ENCODE data around the gene TANK. TPM values are rescaled to one million over a fixed set of nuclear protein-coding genes. Genes with fewer than 3 reads are reported as not detected.

The TANK gene
- total and polyA plus RNA-seq, 2 experiments from 2014 or later, result 17.9 to 33.2 TPM

DNA sequence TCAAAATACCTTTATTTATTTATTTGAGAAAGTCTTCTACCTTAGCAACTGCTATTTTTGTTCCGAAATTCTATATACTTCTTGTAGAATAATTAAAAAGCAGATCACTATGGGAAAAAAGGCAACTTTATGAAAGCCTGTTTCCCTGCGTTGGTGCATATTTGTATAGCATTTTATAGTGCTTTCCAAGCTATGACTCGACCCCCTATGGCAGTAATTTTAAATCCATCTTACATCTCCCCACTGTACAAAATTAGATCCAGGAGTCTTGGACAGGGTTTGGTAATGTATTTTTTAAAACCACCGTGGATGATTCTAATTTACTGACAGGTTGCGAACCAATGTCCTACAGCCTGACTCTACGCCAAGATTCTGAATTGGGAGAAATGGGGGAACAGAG is 10.1 kb downstream of the TANK start:
- Histone ChIP-seq H3K4me1 (ENCODE audit: low read depth) (no peaks in the 10 kb centered on the region), H3K36me3 (no peaks in the 10 kb centered on the region), H3K27me3 (no peaks in the 10 kb centered on the region), H3K4me3 (no peak overlapping the region), H3K9me3 (ENCODE audit: low read depth) (no peaks in the 10 kb centered on the region), H3K27ac (no peak overlapping the region)
- TF ChIP-seq, protein P1, sequence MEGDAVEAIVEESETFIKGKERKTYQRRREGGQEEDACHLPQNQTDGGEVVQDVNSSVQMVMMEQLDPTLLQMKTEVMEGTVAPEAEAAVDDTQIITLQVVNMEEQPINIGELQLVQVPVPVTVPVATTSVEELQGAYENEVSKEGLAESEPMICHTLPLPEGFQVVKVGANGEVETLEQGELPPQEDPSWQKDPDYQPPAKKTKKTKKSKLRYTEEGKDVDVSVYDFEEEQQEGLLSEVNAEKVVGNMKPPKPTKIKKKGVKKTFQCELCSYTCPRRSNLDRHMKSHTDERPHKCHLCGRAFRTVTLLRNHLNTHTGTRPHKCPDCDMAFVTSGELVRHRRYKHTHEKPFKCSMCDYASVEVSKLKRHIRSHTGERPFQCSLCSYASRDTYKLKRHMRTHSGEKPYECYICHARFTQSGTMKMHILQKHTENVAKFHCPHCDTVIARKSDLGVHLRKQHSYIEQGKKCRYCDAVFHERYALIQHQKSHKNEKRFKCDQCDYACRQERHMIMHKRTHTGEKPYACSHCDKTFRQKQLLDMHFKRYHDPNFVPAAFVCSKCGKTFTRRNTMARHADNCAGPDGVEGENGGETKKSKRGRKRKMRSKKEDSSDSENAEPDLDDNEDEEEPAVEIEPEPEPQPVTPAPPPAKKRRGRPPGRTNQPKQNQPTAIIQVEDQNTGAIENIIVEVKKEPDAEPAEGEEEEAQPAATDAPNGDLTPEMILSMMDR (IDR thresholded peaks at IDR 0.05; ENCODE audit: low read depth, low read length), result no peak
- no peak for DNase-seq (ENCODE audit: low read depth in 1 of 2, low spot score in 1 of 2)

DNA sequence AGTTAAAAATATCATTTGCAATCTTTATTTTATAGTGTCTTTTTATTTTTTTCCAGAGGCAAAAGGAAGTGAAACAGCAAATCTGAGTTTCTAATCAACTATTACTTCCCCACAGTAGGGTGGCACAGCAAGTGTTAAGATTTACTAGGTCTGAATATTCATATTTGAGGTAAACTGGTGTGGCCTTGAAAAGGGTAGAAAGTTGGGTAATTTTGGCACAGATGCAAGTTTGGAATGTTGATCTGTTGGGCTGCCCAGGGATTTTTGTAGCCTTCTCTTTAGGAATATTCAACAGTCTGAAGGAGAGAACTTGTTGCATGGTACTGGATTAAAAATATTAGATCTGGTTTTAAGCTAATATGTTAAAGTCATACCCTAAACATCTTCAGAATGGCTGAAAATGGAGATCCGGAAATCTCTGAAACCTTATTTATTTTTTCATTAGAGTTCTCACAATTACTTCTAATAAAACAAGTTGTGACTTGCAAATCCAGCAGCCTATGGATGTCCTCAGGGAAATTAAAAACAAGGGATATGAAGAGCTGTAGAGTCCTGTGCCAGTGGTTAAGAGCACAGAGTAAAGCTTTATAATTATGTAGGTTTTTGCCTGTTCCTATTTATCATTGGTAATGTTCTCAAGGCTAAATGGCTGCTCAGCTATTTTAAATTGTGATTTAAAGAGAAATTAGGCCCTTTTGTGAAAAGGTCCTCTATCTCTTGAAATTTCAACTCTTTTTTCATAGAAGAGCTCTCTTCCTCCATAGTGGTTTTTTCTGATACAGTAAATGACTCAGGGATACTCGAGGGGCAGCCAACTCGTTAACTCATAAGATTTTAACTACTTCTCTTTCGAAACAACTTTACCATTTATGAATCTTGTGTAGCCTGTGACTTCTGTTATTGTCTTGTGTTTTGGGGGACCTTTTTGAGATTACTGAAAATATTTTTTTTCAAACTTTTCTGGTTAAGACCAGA is 11.0 kb downstream of the TANK start:
- Histone ChIP-seq H3K27ac (no peak overlapping the region), H3K4me3 (no peak overlapping the region)

DNA sequence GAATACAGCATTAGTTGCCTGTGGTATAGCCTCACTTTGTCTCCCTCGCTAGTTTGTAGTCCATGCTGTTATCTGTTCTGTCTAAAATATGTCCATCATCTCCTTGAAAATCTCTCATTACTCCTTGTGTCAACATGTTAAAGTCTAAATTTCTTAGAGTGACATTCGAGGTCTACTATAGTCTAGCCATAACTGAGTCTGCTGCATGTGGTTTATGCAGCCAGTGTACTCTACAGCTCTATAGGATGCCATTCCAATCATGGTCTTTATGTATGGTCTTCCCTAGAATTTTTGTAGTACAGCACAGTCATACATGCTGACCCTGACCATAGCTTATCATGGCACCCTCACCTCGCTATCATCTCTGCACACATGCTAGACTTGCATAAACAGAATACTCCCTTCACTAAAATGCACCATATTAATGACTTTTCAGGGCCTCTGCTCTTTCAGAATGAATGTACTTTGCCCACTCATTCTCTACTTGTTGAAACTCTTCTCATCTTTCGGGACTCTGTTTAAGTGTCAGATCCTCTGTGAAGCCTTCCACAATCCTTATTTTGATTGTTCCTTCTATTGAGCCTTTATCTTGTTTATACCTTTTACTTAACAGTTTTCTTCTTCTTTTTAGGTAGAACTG is 12.8 kb downstream of the TANK start:
- TF ChIP-seq, protein P1 (IDR thresholded peaks at IDR 0.05; ENCODE audit: low read depth, low read length), result no peak
- H3K36me3 ChIP-seq, result no peaks in the 10 kb centered on the region
- no peak for DNase-seq (ENCODE audit: low read depth in 1 of 2, low spot score in 1 of 2)
- H3K27ac ChIP-seq, result no peak overlapping the region
- H3K4me3 ChIP-seq, result no peak overlapping the region
- H3K4me1 ChIP-seq (ENCODE audit: low read depth), result no peaks in the 10 kb centered on the region
- H3K27me3 ChIP-seq, result no peaks in the 10 kb centered on the region
- H3K9me3 ChIP-seq (ENCODE audit: low read depth), result no peaks in the 10 kb centered on the region

More for the DNA sequence above, 11.0 kb downstream of the TANK start:
- Histone ChIP-seq H3K27me3 (no peaks in the 10 kb centered on the region), H3K4me1 (ENCODE audit: low read depth) (no peaks in the 10 kb centered on the region), H3K9me3 (ENCODE audit: low read depth) (no peaks in the 10 kb centered on the region), H3K36me3 (no peaks in the 10 kb centered on the region)
- peak in 1 of 2 donors; percentile 65 for DNase-seq (ENCODE audit: low read depth in 1 of 2, low spot score in 1 of 2)
- TF ChIP-seq, protein P1 (IDR thresholded peaks at IDR 0.05; ENCODE audit: low read depth, low read length), result no peak

DNA sequence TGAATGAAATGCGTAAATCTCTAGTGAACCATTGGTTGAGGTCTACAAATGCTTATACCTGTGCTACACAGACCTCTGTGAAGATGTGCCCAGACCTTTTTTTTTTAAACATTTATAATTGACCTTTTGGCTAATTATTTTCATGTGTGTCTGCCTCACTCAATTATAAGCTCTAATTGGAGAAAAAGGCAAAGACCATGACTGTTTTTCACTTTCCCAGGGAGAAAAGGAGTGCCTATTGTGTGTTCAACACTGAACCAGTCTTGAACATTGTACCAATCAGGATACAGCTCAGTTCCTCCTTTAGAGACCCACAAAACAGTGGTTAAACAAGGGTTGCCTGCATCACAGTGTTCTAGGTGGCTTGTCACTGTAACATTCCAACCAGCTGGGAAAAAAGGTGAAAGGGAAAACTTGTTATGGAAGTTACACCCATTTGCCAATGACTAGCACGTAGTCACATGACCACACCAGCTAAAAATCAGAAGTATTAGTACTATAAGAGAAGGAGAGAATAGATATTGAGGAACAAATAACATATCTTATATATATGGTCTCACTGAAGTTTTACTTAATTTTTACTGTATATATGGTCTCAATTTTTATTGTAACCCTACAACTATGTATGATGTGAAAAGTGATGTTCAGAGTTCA is 13.4 kb downstream of the TANK start:
- Histone ChIP-seq H3K27me3 (no peaks in the 10 kb centered on the region), H3K36me3 (no peaks in the 10 kb centered on the region), H3K4me3 (no peak overlapping the region), H3K9me3 (ENCODE audit: low read depth) (no peaks in the 10 kb centered on the region), H3K4me1 (ENCODE audit: low read depth) (no peaks in the 10 kb centered on the region), H3K27ac (no peak overlapping the region)
- TF ChIP-seq, protein P1 (IDR thresholded peaks at IDR 0.05; ENCODE audit: low read depth, low read length), result no peak
- no peak for DNase-seq (ENCODE audit: low read depth in 1 of 2, low spot score in 1 of 2)

DNA sequence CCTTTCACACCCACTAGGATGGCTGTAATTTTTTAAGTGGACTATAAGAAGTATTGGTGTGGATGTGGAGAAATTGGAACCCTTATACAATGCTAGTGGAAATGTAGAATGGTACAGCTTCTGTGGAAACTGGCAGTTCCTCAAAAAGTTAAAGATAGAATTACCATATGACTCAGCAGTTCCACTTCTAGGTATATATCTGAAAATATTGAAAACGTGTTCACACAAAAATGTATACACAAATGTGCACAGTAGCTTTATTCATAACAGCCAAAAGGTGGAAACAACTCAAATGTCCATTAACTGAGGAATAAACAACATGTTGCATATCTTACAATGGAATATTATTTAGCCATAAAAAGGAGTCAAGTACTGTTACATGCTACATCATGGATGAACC is 17.7 kb downstream of the TANK start:
- Histone ChIP-seq H3K27ac (no peak overlapping the region), H3K4me3 (no peak overlapping the region), H3K9me3 (ENCODE audit: low read depth) (no peaks in the 10 kb centered on the region), H3K27me3 (no peaks in the 10 kb centered on the region), H3K4me1 (ENCODE audit: low read depth) (no peaks in the 10 kb centered on the region), H3K36me3 (peaks cover 28% of the 10 kb centered on the region)
- TF ChIP-seq, protein P1 (IDR thresholded peaks at IDR 0.05; ENCODE audit: low read depth, low read length), result no peak
- no peak for DNase-seq (ENCODE audit: low read depth in 1 of 2, low spot score in 1 of 2)

All from cardiac muscle cell (in vitro differentiated cells and primary cell).